Cardiac fibroblast (primary cell): ENCODE data around the gene CHRNA7.

Source experiments
- DNase-seq, 2 donors: peaks; one replicate each; pipeline versions ENCODE4 v3.0.0 to v3.0.0-alpha.2; 2010; ENCODE audit warnings: low read depth in 2 of 2
- H3K4me3 ChIP-seq, 2 donors: replicated peaks in 1 of 2; 1 replicate in 1 of 2; 2 replicates in 1 of 2; pipeline ENCODE4 v1.5.1; 2011; ENCODE audit warnings: low read depth in 2 of 2, low read length in 2 of 2, mild to moderate bottlenecking in 2 of 2, moderate library complexity in 1 of 2
- TF ChIP-seq, protein P1 (sequence below): IDR thresholded peaks from one replicate; pipeline ENCODE4 v1.5.1; 2011; ENCODE audit warnings: low read depth, mild to moderate bottlenecking, low read length, inconsistent platforms

The CHRNA7 gene

DNA sequence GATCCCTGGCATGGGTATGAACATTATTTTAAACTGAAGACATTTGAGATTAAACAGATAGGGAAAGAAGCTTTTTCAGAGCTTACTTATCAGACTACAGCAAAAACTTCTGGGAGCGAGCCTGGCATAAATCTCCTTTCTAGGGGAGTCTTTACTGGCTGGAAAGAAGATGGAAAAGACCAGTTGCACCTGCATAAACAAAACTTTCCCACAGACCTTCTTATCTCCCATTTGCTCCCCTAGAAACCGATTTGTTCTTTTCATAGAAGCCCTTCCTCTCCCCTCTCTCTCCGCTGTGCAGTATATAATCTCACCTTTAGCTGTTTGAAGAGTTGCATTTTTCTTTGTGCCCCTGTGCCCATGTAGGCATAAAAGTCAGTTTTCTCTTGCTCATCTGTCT is 93.2 kb downstream of the CHRNA7 start:
- DNase-seq, result no peak
- TF ChIP-seq, protein P1, sequence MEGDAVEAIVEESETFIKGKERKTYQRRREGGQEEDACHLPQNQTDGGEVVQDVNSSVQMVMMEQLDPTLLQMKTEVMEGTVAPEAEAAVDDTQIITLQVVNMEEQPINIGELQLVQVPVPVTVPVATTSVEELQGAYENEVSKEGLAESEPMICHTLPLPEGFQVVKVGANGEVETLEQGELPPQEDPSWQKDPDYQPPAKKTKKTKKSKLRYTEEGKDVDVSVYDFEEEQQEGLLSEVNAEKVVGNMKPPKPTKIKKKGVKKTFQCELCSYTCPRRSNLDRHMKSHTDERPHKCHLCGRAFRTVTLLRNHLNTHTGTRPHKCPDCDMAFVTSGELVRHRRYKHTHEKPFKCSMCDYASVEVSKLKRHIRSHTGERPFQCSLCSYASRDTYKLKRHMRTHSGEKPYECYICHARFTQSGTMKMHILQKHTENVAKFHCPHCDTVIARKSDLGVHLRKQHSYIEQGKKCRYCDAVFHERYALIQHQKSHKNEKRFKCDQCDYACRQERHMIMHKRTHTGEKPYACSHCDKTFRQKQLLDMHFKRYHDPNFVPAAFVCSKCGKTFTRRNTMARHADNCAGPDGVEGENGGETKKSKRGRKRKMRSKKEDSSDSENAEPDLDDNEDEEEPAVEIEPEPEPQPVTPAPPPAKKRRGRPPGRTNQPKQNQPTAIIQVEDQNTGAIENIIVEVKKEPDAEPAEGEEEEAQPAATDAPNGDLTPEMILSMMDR, result no peak
- no peak overlapping the region for H3K4me3 ChIP-seq

DNA sequence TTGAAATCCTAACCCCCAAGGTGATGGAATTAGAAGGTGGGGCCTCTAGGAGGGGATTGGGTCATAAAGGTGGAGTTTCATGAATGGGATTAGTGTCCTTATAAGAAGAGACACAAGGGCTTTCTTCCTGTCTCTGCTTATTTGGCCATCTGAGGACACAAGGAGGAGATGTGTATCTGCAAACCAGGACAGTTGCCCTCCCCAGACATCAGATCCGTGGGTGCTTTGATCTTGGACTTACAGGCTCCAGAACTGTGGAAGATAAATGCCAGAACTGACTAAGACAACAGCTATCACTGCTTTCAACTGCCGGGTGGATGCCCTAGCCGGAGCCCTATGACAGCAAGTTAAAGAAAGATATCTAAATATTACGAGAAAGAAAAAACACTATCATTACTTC is 94.4 kb downstream of the CHRNA7 start:
- DNase-seq, result no peak
- TF ChIP-seq, protein P1, result no peak
- no peak overlapping the region for H3K4me3 ChIP-seq

DNA sequence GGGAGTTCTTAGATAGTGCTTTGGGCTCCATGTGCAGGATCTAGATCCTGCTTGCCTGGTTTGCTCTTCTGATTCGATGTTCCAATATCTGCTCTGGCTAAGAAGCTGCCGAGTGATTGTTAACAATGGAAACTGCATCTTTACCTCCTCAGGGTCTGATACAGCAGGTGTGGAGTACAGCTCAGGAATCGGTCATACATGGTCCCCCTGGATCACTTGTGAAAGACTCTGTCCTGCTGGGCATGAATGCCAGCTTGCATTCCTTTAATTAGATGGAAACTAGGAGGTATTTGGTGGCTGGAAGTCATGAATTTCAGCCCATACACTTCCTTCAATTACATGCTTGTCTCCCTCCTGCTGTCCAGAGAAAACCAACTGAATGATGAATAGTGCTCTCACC is 95.3 kb downstream of the CHRNA7 start:
- no peak for DNase-seq
- H3K4me3 ChIP-seq, result no peak overlapping the region
- TF ChIP-seq, protein P1, result no peak

DNA sequence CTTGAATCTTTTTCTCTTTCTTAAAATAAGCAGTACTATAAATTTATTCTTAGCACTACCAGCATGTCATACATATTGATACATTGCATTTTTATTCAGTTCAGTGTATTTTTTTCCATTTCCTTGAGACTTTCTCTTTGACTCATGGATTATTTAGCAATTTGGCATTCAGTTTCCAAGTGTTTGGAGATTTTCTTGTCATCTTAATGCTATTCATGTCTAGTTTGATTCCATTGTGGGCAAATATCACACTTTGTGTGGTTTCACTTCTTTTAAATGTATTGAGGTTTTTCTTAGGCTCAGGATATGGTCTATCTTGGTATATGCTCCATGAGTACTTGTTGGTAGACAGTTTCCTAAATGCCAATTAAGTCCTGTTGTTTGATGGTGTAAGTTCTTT is 99.5 kb downstream of the CHRNA7 start:
- DNase-seq, result no peak
- TF ChIP-seq, protein P1, result no peak
- no peak overlapping the region for H3K4me3 ChIP-seq

DNA sequence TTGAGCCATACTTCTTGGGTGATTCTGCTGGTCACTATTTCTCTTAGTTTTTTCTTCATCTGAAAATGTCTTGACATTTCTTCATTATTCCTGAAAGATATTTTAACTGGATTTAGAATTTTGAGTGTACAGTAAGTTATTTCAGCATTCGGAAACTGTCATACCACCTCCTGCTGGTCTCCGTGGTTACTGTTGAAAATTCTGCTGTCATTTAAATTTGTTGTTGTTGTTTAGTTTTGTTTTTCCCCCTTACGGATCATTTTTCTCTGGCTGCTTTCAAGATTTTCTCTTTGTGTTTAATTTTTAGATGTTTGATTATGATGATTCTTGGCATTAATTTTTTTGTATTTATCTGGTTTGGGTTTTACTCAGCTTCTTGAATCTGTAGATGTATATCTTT is 100.5 kb downstream of the CHRNA7 start:
- no peak for DNase-seq
- TF ChIP-seq, protein P1, result no peak
- no peak overlapping the region for H3K4me3 ChIP-seq

DNA sequence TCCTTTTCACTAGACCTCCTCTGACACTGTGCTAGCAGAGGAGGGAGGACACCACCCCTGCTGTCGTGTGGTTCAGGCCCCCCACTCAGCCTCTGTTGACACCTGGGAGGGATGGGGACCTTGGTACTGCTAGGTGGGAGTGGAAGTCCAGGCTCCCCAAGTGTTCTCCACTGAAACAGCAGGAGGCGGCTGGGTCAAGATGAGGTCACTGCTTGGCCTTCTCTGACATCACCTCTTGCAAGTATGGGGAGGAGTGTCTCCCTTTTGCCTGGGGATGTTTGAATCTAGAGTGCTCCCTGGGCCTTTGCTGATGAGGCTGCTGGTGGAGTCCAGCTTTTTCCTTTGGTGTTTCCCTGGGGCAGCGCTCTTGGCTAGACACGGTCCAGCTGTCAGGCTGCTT is 101.5 kb downstream of the CHRNA7 start:
- no peak for DNase-seq
- TF ChIP-seq, protein P1, result no peak

DNA sequence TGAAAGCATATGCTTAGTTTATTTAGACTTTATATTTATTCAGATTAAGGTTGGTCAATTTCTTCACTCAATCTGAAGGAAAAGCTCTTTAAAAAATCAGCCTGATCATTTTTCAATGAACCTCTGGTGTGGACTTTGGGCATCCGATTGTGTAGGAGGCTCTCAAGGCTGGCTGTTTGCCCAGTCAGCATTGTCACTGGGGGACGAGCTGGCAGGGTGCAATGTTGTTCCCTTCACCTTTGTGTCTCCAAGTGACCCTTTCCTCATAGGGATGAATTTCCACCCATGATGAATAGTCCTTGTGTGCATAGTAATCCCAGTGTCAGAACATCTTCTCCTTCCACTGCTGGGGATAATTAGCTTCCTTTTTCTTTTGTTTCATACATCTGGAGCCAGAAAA is 102.5 kb downstream of the CHRNA7 start:
- TF ChIP-seq, protein P1, result no peak
- H3K4me3 ChIP-seq, result no peak overlapping the region
- DNase-seq, result no peak

More for the DNA sequence above, 101.5 kb downstream of the CHRNA7 start:
- no peak overlapping the region for H3K4me3 ChIP-seq
